ENCODE data around the gene SLC27A2. TPM values are rescaled to one million over a fixed set of nuclear protein-coding genes. Genes with fewer than 3 reads are reported as not detected.

Gene SLC27A2
- total RNA-seq, 2 experiments from 2014 or later = not detected

DNA sequence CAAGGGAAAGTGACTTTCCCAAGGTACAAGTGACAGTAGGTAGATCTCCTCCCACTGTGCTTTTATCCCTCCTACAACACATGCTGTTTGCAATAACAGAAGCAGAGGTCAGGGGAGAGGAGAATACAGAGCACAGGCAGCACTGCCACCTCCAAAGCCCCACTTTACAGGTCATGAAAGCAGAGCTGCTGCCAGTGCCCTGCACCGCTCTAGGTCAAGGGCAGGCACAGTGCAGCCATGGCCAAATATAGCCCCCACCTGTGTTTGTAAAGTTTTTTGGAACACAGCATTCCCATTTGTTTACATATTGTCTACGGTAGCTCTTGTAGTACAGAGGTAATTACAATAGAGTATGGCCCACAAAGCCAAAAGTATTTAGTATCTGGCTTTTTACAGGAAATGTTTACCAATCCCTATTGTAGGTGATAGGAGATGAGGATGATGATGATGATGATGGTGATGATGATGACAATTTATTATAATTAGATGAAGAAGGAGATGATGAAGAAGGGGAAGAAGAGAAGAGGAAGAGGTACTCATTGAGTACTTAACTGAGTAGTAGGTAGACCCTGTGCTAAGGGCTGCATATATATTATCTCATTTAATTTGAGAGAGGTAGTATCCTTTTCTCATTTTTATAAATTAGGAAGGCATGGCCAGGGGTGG is 63.1 kb downstream of the SLC27A2 start:
- no peak for DNase-seq (ENCODE audit: low spot score)
- no peak overlapping the region for H3K4me3 ChIP-seq (ENCODE audit: low read depth, low read length, poor library complexity, severe bottlenecking)
- ChIA-PET CTCF (ENCODE audit: unreplicated experiment) (no interaction called here), POLR2A (no interaction called here)
- H3K36me3 ChIP-seq (ENCODE audit: insufficient read depth, low read length) = no peaks in the 10 kb centered on the region
- no peak overlapping the region for H3K27ac ChIP-seq (ENCODE audit: low read depth, low read length, poor library complexity, severe bottlenecking)
- no TSS peak for BruUV-seq (replicated peaks)
- intact Hi-C loops (cut with micrococcal nuclease; ENCODE audit: unreplicated experiment) = no loop called here
- H3K9me3 ChIP-seq (ENCODE audit: low read length) = no peaks in the 10 kb centered on the region
- no peak overlapping the region for H2AFZ ChIP-seq (ENCODE audit: low read length)
- H3K4me2 ChIP-seq (ENCODE audit: low read length) = no peak overlapping the region
- H3K9me2 ChIP-seq (ENCODE audit: insufficient read depth, low read length) = no peaks in the 10 kb centered on the region
- no peaks in the 10 kb centered on the region for H3K4me1 ChIP-seq (ENCODE audit: insufficient read depth, low read length, poor library complexity, severe bottlenecking)
- no peaks in the 10 kb centered on the region for H3K79me2 ChIP-seq (ENCODE audit: insufficient read depth, low read depth, low read length)
- TF ChIP-seq EZH2phosphoT487 (IDR thresholded peaks at IDR 0.05; ENCODE audit: borderline replicate concordance, low read depth, low read length) = no peak
- TF ChIP-seq, protein P1, sequence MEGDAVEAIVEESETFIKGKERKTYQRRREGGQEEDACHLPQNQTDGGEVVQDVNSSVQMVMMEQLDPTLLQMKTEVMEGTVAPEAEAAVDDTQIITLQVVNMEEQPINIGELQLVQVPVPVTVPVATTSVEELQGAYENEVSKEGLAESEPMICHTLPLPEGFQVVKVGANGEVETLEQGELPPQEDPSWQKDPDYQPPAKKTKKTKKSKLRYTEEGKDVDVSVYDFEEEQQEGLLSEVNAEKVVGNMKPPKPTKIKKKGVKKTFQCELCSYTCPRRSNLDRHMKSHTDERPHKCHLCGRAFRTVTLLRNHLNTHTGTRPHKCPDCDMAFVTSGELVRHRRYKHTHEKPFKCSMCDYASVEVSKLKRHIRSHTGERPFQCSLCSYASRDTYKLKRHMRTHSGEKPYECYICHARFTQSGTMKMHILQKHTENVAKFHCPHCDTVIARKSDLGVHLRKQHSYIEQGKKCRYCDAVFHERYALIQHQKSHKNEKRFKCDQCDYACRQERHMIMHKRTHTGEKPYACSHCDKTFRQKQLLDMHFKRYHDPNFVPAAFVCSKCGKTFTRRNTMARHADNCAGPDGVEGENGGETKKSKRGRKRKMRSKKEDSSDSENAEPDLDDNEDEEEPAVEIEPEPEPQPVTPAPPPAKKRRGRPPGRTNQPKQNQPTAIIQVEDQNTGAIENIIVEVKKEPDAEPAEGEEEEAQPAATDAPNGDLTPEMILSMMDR (conservative IDR thresholded peaks at IDR 0.05; ENCODE audit: low read length) = no peak
- H4K20me1 ChIP-seq (ENCODE audit: insufficient read depth, low read length) = no peaks in the 10 kb centered on the region

DNA sequence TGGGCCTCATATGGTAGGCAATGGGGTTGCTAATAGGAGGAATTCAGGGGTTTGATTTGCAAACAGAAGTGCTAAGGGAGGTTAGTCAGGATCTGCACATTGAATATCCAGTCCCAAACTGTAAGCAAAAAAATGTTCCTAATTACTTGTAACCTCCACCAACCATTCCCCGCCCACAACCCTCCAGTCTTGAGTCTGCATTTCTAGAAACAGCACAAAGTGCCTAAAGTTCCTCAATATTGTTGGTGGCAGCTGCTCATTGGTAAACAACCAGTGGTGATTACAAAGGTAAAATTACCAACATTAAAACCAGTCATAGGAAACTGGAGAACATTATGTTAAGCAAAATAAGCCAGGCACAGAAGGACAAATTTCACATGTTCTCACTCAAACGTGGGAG is 64.6 kb downstream of the SLC27A2 start:
- ChIA-PET CTCF (ENCODE audit: unreplicated experiment) (no interaction called here), POLR2A (no interaction called here)
- no peaks in the 10 kb centered on the region for H3K4me1 ChIP-seq (ENCODE audit: insufficient read depth, low read length, poor library complexity, severe bottlenecking)
- no TSS peak for BruUV-seq (replicated peaks)
- no peaks in the 10 kb centered on the region for H3K9me3 ChIP-seq (ENCODE audit: low read length)
- H3K9me2 ChIP-seq (ENCODE audit: insufficient read depth, low read length) = no peaks in the 10 kb centered on the region
- H3K4me2 ChIP-seq (ENCODE audit: low read length) = no peak overlapping the region
- no peak overlapping the region for H3K4me3 ChIP-seq (ENCODE audit: low read depth, low read length, poor library complexity, severe bottlenecking)
- no peak for DNase-seq (ENCODE audit: low spot score)
- no peak overlapping the region for H3K27ac ChIP-seq (ENCODE audit: low read depth, low read length, poor library complexity, severe bottlenecking)
- H3K79me2 ChIP-seq (ENCODE audit: insufficient read depth, low read depth, low read length) = no peaks in the 10 kb centered on the region
- intact Hi-C loops (cut with micrococcal nuclease; ENCODE audit: unreplicated experiment) = no loop called here
- H4K20me1 ChIP-seq (ENCODE audit: insufficient read depth, low read length) = no peaks in the 10 kb centered on the region
- TF ChIP-seq, protein P1 (conservative IDR thresholded peaks at IDR 0.05; ENCODE audit: low read length) = no peak
- TF ChIP-seq EZH2phosphoT487 (IDR thresholded peaks at IDR 0.05; ENCODE audit: borderline replicate concordance, low read depth, low read length) = no peak
- H2AFZ ChIP-seq (ENCODE audit: low read length) = no peak overlapping the region
- no peaks in the 10 kb centered on the region for H3K36me3 ChIP-seq (ENCODE audit: insufficient read depth, low read length)

DNA sequence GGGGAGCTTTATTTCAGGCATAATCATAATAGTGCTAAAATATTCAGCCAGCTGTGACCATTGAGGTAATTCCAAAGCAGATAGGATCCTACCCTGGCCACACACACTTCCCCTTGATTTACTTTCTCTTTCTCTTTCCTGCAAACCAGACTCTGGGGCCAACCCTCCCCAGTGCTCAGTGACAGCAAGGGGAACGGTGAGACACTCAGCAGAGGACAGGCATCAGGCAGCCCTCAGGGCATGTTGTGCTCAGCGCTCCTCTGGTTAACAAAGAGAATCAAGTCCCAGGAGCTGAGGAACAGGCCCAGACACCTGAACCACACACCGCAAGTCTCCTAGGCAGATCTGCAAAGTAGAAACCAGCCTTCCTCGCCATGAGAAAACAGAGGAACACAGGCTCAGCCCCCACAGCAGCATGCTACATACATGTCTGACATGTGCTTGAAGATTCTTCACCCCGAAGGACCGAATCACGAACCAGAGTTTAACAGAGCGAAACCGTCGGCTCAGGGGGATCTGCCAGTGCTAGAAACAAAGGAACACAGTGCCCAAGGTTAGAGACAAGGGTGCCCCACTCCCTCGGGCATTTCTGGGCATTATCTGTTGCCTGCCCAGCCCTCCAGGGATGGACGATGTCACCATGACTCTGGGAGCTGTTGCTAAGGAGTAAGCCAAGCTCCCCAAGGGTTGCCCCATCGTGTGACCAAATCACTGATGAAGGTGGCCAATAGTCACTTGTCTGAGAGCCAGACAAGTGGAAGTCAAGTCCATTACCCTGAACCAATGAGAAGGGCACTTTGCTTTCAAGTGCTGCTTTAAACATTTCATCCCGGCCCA is 66.0 kb downstream of the SLC27A2 start:
- TF ChIP-seq, protein P1 (conservative IDR thresholded peaks at IDR 0.05; ENCODE audit: low read length) = no peak
- no peak for TF ChIP-seq EZH2phosphoT487 (IDR thresholded peaks at IDR 0.05; ENCODE audit: borderline replicate concordance, low read depth, low read length)
- no peaks in the 10 kb centered on the region for H3K36me3 ChIP-seq (ENCODE audit: insufficient read depth, low read length)
- no peaks in the 10 kb centered on the region for H3K79me2 ChIP-seq (ENCODE audit: insufficient read depth, low read depth, low read length)
- H3K4me2 ChIP-seq (ENCODE audit: low read length) = no peak overlapping the region
- no peaks in the 10 kb centered on the region for H3K9me2 ChIP-seq (ENCODE audit: insufficient read depth, low read length)
- no peak for DNase-seq (ENCODE audit: low spot score)
- H2AFZ ChIP-seq (ENCODE audit: low read length) = no peak overlapping the region
- ChIA-PET POLR2A (interaction anchor here (0.6 to 0.7 kb wide), 2 partner anchors 14 to 1526 kb away, joined by 3 to 8 read pairs; no protein-coding TSS in a partner anchor), CTCF (ENCODE audit: unreplicated experiment) (no interaction called here)
- H3K4me1 ChIP-seq (ENCODE audit: insufficient read depth, low read length, poor library complexity, severe bottlenecking) = no peaks in the 10 kb centered on the region
- intact Hi-C loops (cut with micrococcal nuclease; ENCODE audit: unreplicated experiment) = no loop called here
- BruUV-seq (replicated peaks) = no TSS peak
- no peak overlapping the region for H3K27ac ChIP-seq (ENCODE audit: low read depth, low read length, poor library complexity, severe bottlenecking)
- no peaks in the 10 kb centered on the region for H3K9me3 ChIP-seq (ENCODE audit: low read length)
- no peaks in the 10 kb centered on the region for H4K20me1 ChIP-seq (ENCODE audit: insufficient read depth, low read length)
- H3K4me3 ChIP-seq (ENCODE audit: low read depth, low read length, poor library complexity, severe bottlenecking) = no peak overlapping the region
